22Rv1 (cell line): ENCODE measurements around the gene RNU6-1.

ENCODE experiments used
- ZFX ChIP-seq: fragments of 450-650 bp; IDR thresholded peaks from 2 replicates; pipeline ENCODE4 v1.6.1; 2017; ENCODE audit warnings: antibody characterized with exemption, borderline replicate concordance
- TF ChIP-seq, protein P1 (sequence below): fragments of 450-650 bp; IDR thresholded peaks from 2 replicates; pipeline ENCODE4 v1.5.1; 2017; ENCODE audit warnings: mild to moderate bottlenecking

DNA sequence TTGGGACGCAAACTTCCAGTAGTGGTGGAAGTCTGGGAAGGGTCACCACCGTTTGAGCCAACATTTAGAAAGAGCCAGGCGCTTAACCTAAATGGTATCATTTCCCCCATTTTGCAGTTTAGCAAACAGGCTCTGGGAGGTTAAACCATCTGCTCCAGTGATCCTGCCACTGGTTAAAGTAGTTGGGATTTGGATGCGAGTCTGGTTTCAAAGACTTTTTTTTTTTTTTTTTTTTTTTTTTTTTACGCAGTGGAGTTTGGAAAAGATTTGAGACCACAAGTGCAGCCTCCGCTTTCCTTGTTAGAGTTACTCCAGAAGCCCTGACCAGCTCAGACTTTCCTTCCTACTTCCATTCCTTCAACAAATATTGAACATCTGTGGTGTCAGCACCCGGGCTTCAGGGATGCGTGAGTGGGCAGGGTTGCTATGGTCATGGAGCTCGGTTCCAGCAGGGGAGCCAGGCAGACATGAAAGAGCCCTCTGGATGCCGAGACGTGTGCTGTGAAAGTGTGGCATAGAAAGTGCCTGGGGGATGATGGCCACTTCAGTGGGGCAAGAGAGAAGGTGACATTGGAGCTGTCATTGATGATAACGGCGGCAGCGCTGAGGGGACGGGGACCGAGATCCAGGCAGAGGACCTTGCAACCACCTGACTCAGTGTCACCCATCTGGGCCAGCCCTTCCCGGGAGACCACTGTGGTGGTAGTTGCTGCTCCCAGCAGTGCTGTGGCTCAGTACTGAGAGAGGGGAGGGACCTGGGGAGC is 1.1 kb upstream of the RNU6-1 start:
- TF ChIP-seq, protein P1, sequence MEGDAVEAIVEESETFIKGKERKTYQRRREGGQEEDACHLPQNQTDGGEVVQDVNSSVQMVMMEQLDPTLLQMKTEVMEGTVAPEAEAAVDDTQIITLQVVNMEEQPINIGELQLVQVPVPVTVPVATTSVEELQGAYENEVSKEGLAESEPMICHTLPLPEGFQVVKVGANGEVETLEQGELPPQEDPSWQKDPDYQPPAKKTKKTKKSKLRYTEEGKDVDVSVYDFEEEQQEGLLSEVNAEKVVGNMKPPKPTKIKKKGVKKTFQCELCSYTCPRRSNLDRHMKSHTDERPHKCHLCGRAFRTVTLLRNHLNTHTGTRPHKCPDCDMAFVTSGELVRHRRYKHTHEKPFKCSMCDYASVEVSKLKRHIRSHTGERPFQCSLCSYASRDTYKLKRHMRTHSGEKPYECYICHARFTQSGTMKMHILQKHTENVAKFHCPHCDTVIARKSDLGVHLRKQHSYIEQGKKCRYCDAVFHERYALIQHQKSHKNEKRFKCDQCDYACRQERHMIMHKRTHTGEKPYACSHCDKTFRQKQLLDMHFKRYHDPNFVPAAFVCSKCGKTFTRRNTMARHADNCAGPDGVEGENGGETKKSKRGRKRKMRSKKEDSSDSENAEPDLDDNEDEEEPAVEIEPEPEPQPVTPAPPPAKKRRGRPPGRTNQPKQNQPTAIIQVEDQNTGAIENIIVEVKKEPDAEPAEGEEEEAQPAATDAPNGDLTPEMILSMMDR, result no peak
- no peak for TF ChIP-seq ZFX
